BJ (cell line): ENCODE measurements around the gene EPS15. TPM values are rescaled to one million over a fixed set of nuclear protein-coding genes. Genes with fewer than 3 reads are reported as not detected.

Experiments
- CTCF ChIA-PET: fragments of 350-600 bp; formaldehyde crosslinking; extraction: SDS; loops from one replicate; lab custom pipeline; 2021; ENCODE audit warnings: antibody characterized with exemption, inconsistent platforms; lab: Yijun Ruan, JAX
- POLR2A ChIA-PET: fragments of 300-600 bp; sonication (Branson Sonifier 250); formaldehyde crosslinking; extraction: SDS; loops from one replicate; lab custom pipeline; 2021; ENCODE audit warnings: antibody characterized with exemption; lab: Charles Lee
- DNase-seq: peaks from one replicate; pipeline ENCODE4 v3.0.0-alpha.2; 2011; ENCODE audit warnings: low read depth
- H3K27me3 ChIP-seq: 2 replicates; pipeline ENCODE4 v1.6.0; 2011; ENCODE audit warnings: low read length; ENCODE audit not compliant: control insufficient read depth, insufficient read depth
- H3K36me3 ChIP-seq: 2 replicates; pipeline ENCODE4 v1.5.1; 2011; ENCODE audit warnings: low read length; ENCODE audit not compliant: control insufficient read depth, insufficient read depth
- H3K4me3 ChIP-seq: 2 replicates; pipeline ENCODE4 v1.5.1; 2011; ENCODE audit warnings: low read depth, mild to moderate bottlenecking, control low read depth, low read length
- polyA minus RNA-seq: library from RNA; depleted of rRNA, polyadenylated mRNA; stranded (reverse); fragments of >200 nt; gene quantifications from 2 replicates; pipeline ENCODE4 v1.2.3, GENCODE V29; 2011; rRNA and poly(A)+ RNA removed
- polyA plus RNA-seq: library from polyadenylated mRNA; depleted of rRNA; stranded (reverse); fragments of >200 nt; gene quantifications from 2 replicates; pipeline ENCODE4 v1.2.3, GENCODE V29; 2011; rRNA removed
- TF ChIP-seq, protein P1 (sequence below): IDR thresholded peaks from 2 replicates; pipeline ENCODE4 v1.5.1; 2011; ENCODE audit warnings: low read depth, mild to moderate bottlenecking, control low read depth, inconsistent platforms, low read length, moderate library complexity; ENCODE audit not compliant: insufficient read depth

Gene EPS15
- polyA plus RNA-seq, result 18.7 and 38.2 TPM in 2 replicates
- 22.9 and 23.7 TPM in 2 replicates for polyA minus RNA-seq

- no peak for DNase-seq
- H3K36me3 ChIP-seq, result no peaks in the 10 kb centered on the region
- H3K4me3 ChIP-seq, result peak within 1 kb of the TSS; percentile 93
- no peaks in the 10 kb centered on the region for H3K27me3 ChIP-seq
- POLR2A ChIA-PET, result no interaction called here
- CTCF ChIA-PET, result interaction anchor here (0.6 to 1.2 kb wide), 2 partner anchors 14 to 781 kb away, joined by 3 to 6 read pairs; no protein-coding TSS in a partner anchor
- TF ChIP-seq, protein P1, sequence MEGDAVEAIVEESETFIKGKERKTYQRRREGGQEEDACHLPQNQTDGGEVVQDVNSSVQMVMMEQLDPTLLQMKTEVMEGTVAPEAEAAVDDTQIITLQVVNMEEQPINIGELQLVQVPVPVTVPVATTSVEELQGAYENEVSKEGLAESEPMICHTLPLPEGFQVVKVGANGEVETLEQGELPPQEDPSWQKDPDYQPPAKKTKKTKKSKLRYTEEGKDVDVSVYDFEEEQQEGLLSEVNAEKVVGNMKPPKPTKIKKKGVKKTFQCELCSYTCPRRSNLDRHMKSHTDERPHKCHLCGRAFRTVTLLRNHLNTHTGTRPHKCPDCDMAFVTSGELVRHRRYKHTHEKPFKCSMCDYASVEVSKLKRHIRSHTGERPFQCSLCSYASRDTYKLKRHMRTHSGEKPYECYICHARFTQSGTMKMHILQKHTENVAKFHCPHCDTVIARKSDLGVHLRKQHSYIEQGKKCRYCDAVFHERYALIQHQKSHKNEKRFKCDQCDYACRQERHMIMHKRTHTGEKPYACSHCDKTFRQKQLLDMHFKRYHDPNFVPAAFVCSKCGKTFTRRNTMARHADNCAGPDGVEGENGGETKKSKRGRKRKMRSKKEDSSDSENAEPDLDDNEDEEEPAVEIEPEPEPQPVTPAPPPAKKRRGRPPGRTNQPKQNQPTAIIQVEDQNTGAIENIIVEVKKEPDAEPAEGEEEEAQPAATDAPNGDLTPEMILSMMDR, result no peak
Observed at GRCh38 chr1:51519048-51519864, at the start of gene EPS15. Gene EPS15, minus strand, starts transcription at chr1:51519266. Its CDS starts 35 bp downstream, at chr1:51519231.

- no peak for DNase-seq
- H3K36me3 ChIP-seq, result no peaks in the 10 kb centered on the region
- no peaks in the 10 kb centered on the region for H3K27me3 ChIP-seq
- CTCF ChIA-PET, result interaction anchor here (0.6 to 1.0 kb wide), 3 partner anchors 33 to 199 kb away, joined by 3 to 4 read pairs (median 3); no protein-coding TSS in a partner anchor
- H3K4me3 ChIP-seq, result no peak overlapping the region
- TF ChIP-seq, protein P1, result no peak
- POLR2A ChIA-PET, result no interaction called here
Observed at GRCh38 chr1:51568231-51568935, 49.3 kb upstream of the EPS15 start.

GRCh38 chr1:51567653-51568052, 48.6 kb upstream of the EPS15 start:
- no peak overlapping the region for H3K4me3 ChIP-seq
- ChIA-PET CTCF (interaction anchor here (0.6 to 1.0 kb wide), 2 partner anchors 32 to 199 kb away, joined by 3 to 4 read pairs; no protein-coding TSS in a partner anchor), POLR2A (no interaction called here)
- peak; percentile 93 for DNase-seq
- H3K27me3 ChIP-seq, result no peaks in the 10 kb centered on the region
- TF ChIP-seq, protein P1, result no peak
- H3K36me3 ChIP-seq, result no peaks in the 10 kb centered on the region

- Histone ChIP-seq H3K27me3 (no peaks in the 10 kb centered on the region), H3K4me3 (no peak overlapping the region), H3K36me3 (no peaks in the 10 kb centered on the region)
- POLR2A ChIA-PET, result no interaction called here
- TF ChIP-seq, protein P1, result no peak
- CTCF ChIA-PET, result no interaction called here
- no peak for DNase-seq
Observed at GRCh38 chr1:51566260-51566659, 47.2 kb upstream of the EPS15 start.

- ChIA-PET CTCF (no interaction called here), POLR2A (no interaction called here)
- TF ChIP-seq, protein P1, result no peak
- no peak for DNase-seq
- no peaks in the 10 kb centered on the region for H3K27me3 ChIP-seq
- no peak overlapping the region for H3K4me3 ChIP-seq
- no peaks in the 10 kb centered on the region for H3K36me3 ChIP-seq
Observed at GRCh38 chr1:51565009-51565408, 45.9 kb upstream of the EPS15 start.
